Measurements from ENCODE around the gene MAP1LC3B.

MAP1LC3B gene

DNA sequence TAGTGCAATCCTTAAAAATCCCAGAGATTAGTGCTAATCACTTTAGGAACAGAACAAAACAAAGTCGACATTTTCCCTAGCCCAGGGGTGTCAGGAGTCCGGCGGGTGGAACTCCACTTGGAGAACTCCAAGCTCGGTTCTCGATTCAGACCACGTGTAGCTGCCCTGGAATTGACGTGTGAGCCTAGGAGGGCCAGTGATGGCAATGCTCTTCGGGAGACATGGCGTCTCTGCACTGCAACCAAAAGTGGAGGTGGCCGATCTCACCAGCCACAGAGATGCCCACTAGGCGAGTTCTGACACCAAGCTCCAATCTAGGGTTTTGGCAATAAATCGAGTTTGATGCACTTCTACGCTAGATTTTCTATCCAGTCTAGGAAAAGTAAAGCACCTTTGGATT, 17.6 kb downstream of the MAP1LC3B start:
- TF ChIP-seq, protein P1, sequence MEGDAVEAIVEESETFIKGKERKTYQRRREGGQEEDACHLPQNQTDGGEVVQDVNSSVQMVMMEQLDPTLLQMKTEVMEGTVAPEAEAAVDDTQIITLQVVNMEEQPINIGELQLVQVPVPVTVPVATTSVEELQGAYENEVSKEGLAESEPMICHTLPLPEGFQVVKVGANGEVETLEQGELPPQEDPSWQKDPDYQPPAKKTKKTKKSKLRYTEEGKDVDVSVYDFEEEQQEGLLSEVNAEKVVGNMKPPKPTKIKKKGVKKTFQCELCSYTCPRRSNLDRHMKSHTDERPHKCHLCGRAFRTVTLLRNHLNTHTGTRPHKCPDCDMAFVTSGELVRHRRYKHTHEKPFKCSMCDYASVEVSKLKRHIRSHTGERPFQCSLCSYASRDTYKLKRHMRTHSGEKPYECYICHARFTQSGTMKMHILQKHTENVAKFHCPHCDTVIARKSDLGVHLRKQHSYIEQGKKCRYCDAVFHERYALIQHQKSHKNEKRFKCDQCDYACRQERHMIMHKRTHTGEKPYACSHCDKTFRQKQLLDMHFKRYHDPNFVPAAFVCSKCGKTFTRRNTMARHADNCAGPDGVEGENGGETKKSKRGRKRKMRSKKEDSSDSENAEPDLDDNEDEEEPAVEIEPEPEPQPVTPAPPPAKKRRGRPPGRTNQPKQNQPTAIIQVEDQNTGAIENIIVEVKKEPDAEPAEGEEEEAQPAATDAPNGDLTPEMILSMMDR (IDR thresholded peaks at IDR 0.05; ENCODE audit: poor library complexity, severe bottlenecking): no peak
- Histone ChIP-seq H3K4me3 (ENCODE audit: severe bottlenecking) (no peak overlapping the region), H3K9me3 (ENCODE audit: severe bottlenecking) (no peaks in the 10 kb centered on the region), H3K36me3 (ENCODE audit: low read depth) (peaks cover 46% of the 10 kb centered on the region), H3K4me1 (ENCODE audit: insufficient read depth, poor library complexity, severe bottlenecking) (peaks cover 16% of the 10 kb centered on the region), H3K27ac (ENCODE audit: poor library complexity, severe bottlenecking) (no peak overlapping the region), H3K27me3 (ENCODE audit: insufficient read depth, poor library complexity, severe bottlenecking) (no peaks in the 10 kb centered on the region)
- ATAC-seq (ENCODE audit: low read depth) (no peak), DNase-seq (ENCODE audit: low spot score) (no peak)

DNA sequence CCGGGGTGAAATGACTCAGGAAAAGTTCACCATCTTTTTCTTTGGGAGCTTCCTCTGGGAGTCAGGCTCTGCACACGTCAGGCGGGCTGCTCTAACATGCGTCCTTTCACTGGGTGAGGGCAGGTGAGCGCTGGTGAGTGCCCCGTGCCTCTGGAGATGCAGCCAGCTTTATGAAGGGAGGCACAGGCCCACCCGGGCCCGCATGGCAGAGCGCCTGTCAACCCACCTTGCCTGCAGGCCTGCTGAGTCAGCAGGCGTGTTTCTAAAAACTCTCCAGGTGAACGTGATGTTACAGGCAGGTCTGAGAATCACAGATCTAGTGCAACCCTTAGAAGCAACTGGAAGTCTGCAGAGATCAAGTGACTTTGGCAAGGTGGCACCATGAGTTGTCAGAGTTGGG, 18.4 kb downstream of the MAP1LC3B start:
- DNase-seq (ENCODE audit: low spot score) (no peak), ATAC-seq (ENCODE audit: low read depth) (no peak)
- Histone ChIP-seq H3K27ac (ENCODE audit: poor library complexity, severe bottlenecking) (no peak overlapping the region), H3K9me3 (ENCODE audit: severe bottlenecking) (no peaks in the 10 kb centered on the region), H3K27me3 (ENCODE audit: insufficient read depth, poor library complexity, severe bottlenecking) (no peaks in the 10 kb centered on the region), H3K4me1 (ENCODE audit: insufficient read depth, poor library complexity, severe bottlenecking) (peaks cover 16% of the 10 kb centered on the region), H3K4me3 (ENCODE audit: severe bottlenecking) (no peak overlapping the region), H3K36me3 (ENCODE audit: low read depth) (peaks cover 47% of the 10 kb centered on the region)
- TF ChIP-seq, protein P1 (IDR thresholded peaks at IDR 0.05; ENCODE audit: poor library complexity, severe bottlenecking): no peak

DNA sequence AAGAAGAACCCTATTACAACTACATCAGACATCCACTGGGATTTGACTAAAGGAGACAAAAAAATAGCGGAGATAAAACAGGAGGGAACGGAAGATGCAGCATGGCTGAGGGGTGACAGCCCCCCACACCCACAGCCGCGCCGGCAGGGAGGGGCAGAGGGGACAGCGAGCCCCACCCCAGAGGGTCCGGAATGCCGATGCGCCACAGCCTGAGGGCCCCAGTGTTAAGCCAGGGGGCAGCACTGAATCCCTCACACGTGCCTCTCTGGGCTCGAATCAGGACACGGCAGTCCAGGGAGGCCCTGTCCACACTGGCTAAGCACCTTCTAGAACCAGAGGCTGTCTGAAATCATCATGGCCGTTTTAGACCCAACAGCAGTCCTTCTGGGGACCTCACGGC, 18.8 kb downstream of the MAP1LC3B start:
- peaks cover 49% of the 10 kb centered on the region for H3K36me3 ChIP-seq (ENCODE audit: low read depth)
- TF ChIP-seq, protein P1 (IDR thresholded peaks at IDR 0.05; ENCODE audit: poor library complexity, severe bottlenecking): no peak

DNA sequence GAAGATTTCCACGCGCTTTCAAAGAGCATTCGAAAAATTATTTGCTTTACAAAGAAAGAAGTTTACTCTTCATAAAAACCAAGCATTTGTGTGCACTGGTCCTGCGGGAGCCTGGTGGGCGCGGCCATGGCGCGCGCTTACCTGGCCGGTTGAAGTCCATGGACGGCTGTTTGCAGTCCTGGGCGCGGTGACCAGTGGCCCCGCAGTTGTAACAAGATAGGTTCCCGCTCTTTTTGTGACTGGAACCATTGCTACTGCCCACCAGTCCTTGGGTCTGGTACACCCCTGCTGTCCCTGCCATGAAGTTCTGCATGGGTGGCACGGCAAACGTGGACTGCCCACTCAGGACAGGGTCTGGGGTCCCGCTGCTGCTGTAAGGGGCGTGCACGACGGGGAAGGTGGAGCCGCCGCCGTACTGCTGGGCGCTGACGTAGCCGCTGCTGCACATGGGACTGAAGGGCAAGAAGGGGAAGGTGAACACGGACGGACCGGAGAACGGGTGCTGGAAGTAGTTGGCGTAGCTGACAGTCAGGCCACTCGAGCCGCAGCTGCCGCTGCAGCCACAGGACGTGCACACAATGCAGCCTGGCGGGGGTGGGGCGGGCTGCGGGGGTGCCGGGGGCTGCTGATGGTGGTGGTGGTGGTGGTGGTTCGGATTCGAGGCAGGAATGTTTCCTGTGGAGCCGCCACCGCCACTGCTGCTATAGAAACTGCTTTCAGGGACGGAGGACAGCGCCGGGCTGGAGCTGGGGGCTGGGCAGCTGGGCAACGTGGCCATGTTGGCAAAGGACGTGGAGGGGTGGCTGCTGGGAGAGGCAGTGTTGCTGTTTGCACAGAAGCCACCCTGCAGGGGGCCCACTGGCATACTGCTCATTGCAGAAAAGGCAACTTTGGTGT, 19.5 kb downstream of the MAP1LC3B start:
- no peak for ATAC-seq (ENCODE audit: low read depth)
- H3K36me3 ChIP-seq (ENCODE audit: low read depth): peaks cover 52% of the 10 kb centered on the region
- no peak overlapping the region for H3K27ac ChIP-seq (ENCODE audit: poor library complexity, severe bottlenecking)
- peaks cover 16% of the 10 kb centered on the region for H3K4me1 ChIP-seq (ENCODE audit: insufficient read depth, poor library complexity, severe bottlenecking)
- DNase-seq (ENCODE audit: low spot score): no peak
- H3K9me3 ChIP-seq (ENCODE audit: severe bottlenecking): no peaks in the 10 kb centered on the region
- H3K27me3 ChIP-seq (ENCODE audit: insufficient read depth, poor library complexity, severe bottlenecking): no peaks in the 10 kb centered on the region
- H3K4me3 ChIP-seq (ENCODE audit: severe bottlenecking): no peak overlapping the region
- TF ChIP-seq, protein P1 (IDR thresholded peaks at IDR 0.05; ENCODE audit: poor library complexity, severe bottlenecking): no peak

More for the DNA sequence above, 18.8 kb downstream of the MAP1LC3B start:
- Histone ChIP-seq H3K27me3 (ENCODE audit: insufficient read depth, poor library complexity, severe bottlenecking) (no peaks in the 10 kb centered on the region), H3K4me3 (ENCODE audit: severe bottlenecking) (no peak overlapping the region), H3K27ac (ENCODE audit: poor library complexity, severe bottlenecking) (no peak overlapping the region), H3K9me3 (ENCODE audit: severe bottlenecking) (no peaks in the 10 kb centered on the region), H3K4me1 (ENCODE audit: insufficient read depth, poor library complexity, severe bottlenecking) (peaks cover 16% of the 10 kb centered on the region)
- ATAC-seq (ENCODE audit: low read depth): no peak
- no peak for DNase-seq (ENCODE audit: low spot score)
